Endothelial cell of umbilical vein (primary cell): Measurements from ENCODE around the gene TNFAIP6. TPM values are rescaled to one million over a fixed set of nuclear protein-coding genes. Genes with fewer than 3 reads are reported as not detected.

Source experiments
- BruUV-seq: library from RNA; stranded (reverse); fragments of 400-500 nt; replicated peaks from 2 replicates; lab custom pipeline; 2021; lab: Mats Ljungman, UMichigan
- CTCF ChIA-PET: fragments of 300-600, 350-600 bp; sonication (Branson Sonifier 250); formaldehyde crosslinking; loops from one replicate; lab custom pipeline; 2021; ENCODE audit warnings: antibody characterized with exemption, inconsistent platforms; lab: Charles Lee
- POLR2A ChIA-PET: fragments of 300-600, 350-600 bp; sonication (Branson Sonifier 250); formaldehyde crosslinking; loops from one replicate; lab custom pipeline; 2021; ENCODE audit warnings: antibody characterized with exemption, inconsistent platforms; lab: Charles Lee
- DNase-seq: peaks from one replicate; pipeline ENCODE4 v3.0.0-alpha.2; 2011; ENCODE audit warnings: low read depth, low spot score
- FAIRE-seq: peaks from 2 replicates; lab custom pipeline; 2011; peaks lifted over from hg19 to GRCh38; lab: Jason Lieb, UNC
- H2AFZ ChIP-seq: 2 replicates; pipeline ENCODE4 v1.6.0; 2012; ENCODE audit warnings: low read depth, low read length, control low read depth, inconsistent platforms
- H3K27ac ChIP-seq: 2 replicates; pipeline ENCODE4 v1.5.1; 2011; ENCODE audit warnings: low read depth, mild to moderate bottlenecking, control low read depth, low read length, moderate library complexity; ENCODE audit not compliant: insufficient read depth
- H3K27me3 ChIP-seq, 2 experiments: 2 replicates each; pipeline versions ENCODE4 v1.6.0 to v1.6.1; 2011; ENCODE audit warnings: low read length in 2 of 2, mixed read lengths in 1 of 2; ENCODE audit not compliant: control insufficient read depth in 2 of 2, insufficient read depth in 2 of 2
- H3K36me3 ChIP-seq, 2 experiments: 2 replicates in 1 of 2; 3 replicates in 1 of 2; pipeline ENCODE4 v1.5.1; 2011; ENCODE audit warnings: low read length in 2 of 2, mild to moderate bottlenecking in 1 of 2, moderate library complexity in 1 of 2; ENCODE audit not compliant: control insufficient read depth in 2 of 2, insufficient read depth in 2 of 2; ENCODE audit errors: extremely low read depth in 1 of 2
- H3K4me1 ChIP-seq: 3 replicates; pipeline ENCODE4 v1.5.1; 2011; ENCODE audit warnings: mild to moderate bottlenecking, low read length; ENCODE audit not compliant: control insufficient read depth, insufficient read depth; ENCODE audit errors: extremely low read depth
- H3K4me2 ChIP-seq: 2 replicates; pipeline ENCODE4 v1.6.1; 2011; ENCODE audit warnings: low read length, control low read depth, mixed read lengths; ENCODE audit not compliant: insufficient read depth
- H3K4me3 ChIP-seq, 3 experiments: fragments of 200-600 bp in 1 of 3; sonication (generic), shearing (Covaris generic) in 1 of 3; replicated peaks in 1 of 3; 2 replicates each; pipeline ENCODE4 v1.5.1; 2011 to 2016; ENCODE audit warnings: control low read depth in 3 of 3, low read length in 3 of 3, mild to moderate bottlenecking in 2 of 3, inconsistent platforms in 1 of 3, low read depth in 1 of 3, moderate library complexity in 1 of 3; ENCODE audit not compliant: insufficient read depth in 1 of 3
- H3K79me2 ChIP-seq: 2 replicates; pipeline ENCODE4 v1.6.0; 2012; ENCODE audit warnings: low read length, inconsistent platforms; ENCODE audit not compliant: control insufficient read depth, insufficient read depth
- H3K9ac ChIP-seq: replicated peaks from 2 replicates; pipeline ENCODE3; 2011; ENCODE audit warnings: low read length, control low read depth; ENCODE audit not compliant: insufficient read depth; ENCODE audit errors: extremely low read depth
- H3K9me1 ChIP-seq: replicated peaks from 3 replicates; pipeline ENCODE4 v1.6.0; 2011; ENCODE audit warnings: mild to moderate bottlenecking, low read length; ENCODE audit not compliant: control insufficient read depth, insufficient read depth; ENCODE audit errors: extremely low read depth
- H3K9me3 ChIP-seq: replicated peaks from 2 replicates; pipeline ENCODE4 v1.5.1; 2012; ENCODE audit warnings: low read length, inconsistent platforms; ENCODE audit not compliant: control insufficient read depth, insufficient read depth
- H4K20me1 ChIP-seq: replicated peaks from 2 replicates; pipeline ENCODE3; 2011; ENCODE audit warnings: mild to moderate bottlenecking, low read length; ENCODE audit not compliant: control insufficient read depth, insufficient read depth; ENCODE audit errors: extremely low read depth
- FOS ChIP-seq: IDR thresholded peaks from 2 replicates; pipeline ENCODE4 v1.6.1; 2011; ENCODE audit warnings: mild to moderate bottlenecking, low read length, moderate library complexity, borderline replicate concordance; ENCODE audit not compliant: insufficient read depth
- JUN ChIP-seq: IDR thresholded peaks from 2 replicates; pipeline ENCODE4 v1.6.1; 2011; ENCODE audit warnings: borderline replicate concordance, low read depth; ENCODE audit not compliant: insufficient read length, insufficient read depth
- MYC ChIP-seq: IDR thresholded peaks from one replicate; pipeline ENCODE4 v1.6.1; 2011; ENCODE audit warnings: mild to moderate bottlenecking, low read depth, low read length
- POLR2A ChIP-seq: IDR thresholded peaks from 2 replicates; pipeline ENCODE4 v1.6.1; 2012; ENCODE audit warnings: low read depth, mild to moderate bottlenecking, control low read depth, low read length
- dilution Hi-C: fragments of 300-500 bp; cut with MboI; formaldehyde crosslinking; loops from one replicate; pipeline ENCODE4 v1.15.0; 2019; ENCODE audit warnings: low sequenced_read_pairs; ENCODE audit not compliant: extremely low pct_ligation_motif_present
- intact Hi-C: fragments of 100-400 bp; cut with micrococcal nuclease; formaldehyde crosslinking; loops from one replicate; pipeline ENCODE4 v1.10.0; 2022
- microRNA-seq: library from miRNA; unstranded; fragments of <30 nt; microRNA quantifications from one replicate; pipeline ENCODE4 v1.2.0, GENCODE V29; 2021; ENCODE audit warnings: borderline number of aligned reads, borderline replicate concordance
- polyA plus RNA-seq, 4 experiments: library from polyadenylated mRNA; depleted of rRNA in 3 of 4; stranded (reverse) in 3 of 4; unstranded in 1 of 4; fragments of >200 nt; gene quantifications; 2 replicates each; pipeline versions ENCODE4 v1.2.1 to v1.2.3, GENCODE V29; 2011 to 2012; ENCODE audit warnings: missing spikeins in 1 of 4
- small RNA-seq: library from RNA; depleted of rRNA; stranded (forward); fragments of <200 nt; gene quantifications from one replicate; pipeline ENCODE3, GENCODE V24; 2012; ENCODE audit warnings: low replicate concordance, low read depth; ENCODE audit not compliant: insufficient read depth, insufficient read length
- total RNA-seq: library from RNA; stranded (reverse); gene quantifications from 2 replicates; pipeline ENCODE4 v1.2.3, GENCODE V29; 2021
- TF ChIP-seq, protein P1 (sequence below): IDR thresholded peaks from 2 replicates; pipeline ENCODE4 v1.6.1; 2011; ENCODE audit not compliant: insufficient read depth, insufficient read length

The TNFAIP6 gene
- total and polyA plus RNA-seq, 2 donors (not counting 3 experiments of a cell fraction or from before 2014, with no cell fraction given) = not detected

DNA sequence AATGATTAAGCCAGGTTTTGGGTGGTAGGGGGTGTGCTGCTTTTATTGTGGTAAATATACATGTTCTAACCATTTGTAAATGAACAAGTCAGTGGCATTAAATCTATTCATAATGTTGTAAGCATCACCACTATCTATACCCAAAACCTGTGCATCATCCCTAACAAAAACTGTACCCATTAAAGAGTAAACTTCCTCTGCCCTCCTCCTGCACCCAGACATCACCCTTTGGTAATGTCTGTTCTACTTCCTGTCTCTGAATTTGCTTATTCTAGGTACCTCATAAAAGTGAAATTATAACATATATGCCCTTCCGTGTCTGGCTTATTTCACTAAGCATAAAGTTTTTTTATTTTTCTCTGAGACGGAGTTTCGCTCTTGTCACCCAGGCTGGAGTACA is 66.4 kb downstream of the TNFAIP6 start:
- CTCF ChIA-PET = interaction anchor here (1.1 kb wide), 1 partner anchor 185 kb away, joined by 5 read pairs; no protein-coding TSS in a partner anchor
- Histone ChIP-seq H2AFZ (no peak overlapping the region), H3K27ac (no peak overlapping the region), H3K9ac (no peak overlapping the region), H3K4me2 (no peak overlapping the region), H3K36me3 (peaks cover 9 to 23% of the 10 kb centered on the region in 2 experiments), H4K20me1 (no peaks in the 10 kb centered on the region), H3K9me3 (no peaks in the 10 kb centered on the region), H3K4me3 (no peak overlapping the region), H3K4me1 (no peaks in the 10 kb centered on the region), H3K27me3 (no peaks in the 10 kb centered on the region), H3K9me1 (no peaks in the 10 kb centered on the region), H3K79me2 (peaks cover 36% of the 10 kb centered on the region)
- POLR2A ChIA-PET = no interaction called here
- FAIRE-seq = no peak
- dilution Hi-C loops = no loop called here
- BruUV-seq = no TSS peak
- TF ChIP-seq MYC = no peak
- no peak for TF ChIP-seq FOS
- TF ChIP-seq JUN = no peak
- TF ChIP-seq, protein P1, sequence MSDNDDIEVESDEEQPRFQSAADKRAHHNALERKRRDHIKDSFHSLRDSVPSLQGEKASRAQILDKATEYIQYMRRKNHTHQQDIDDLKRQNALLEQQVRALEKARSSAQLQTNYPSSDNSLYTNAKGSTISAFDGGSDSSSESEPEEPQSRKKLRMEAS = no peak
- TF ChIP-seq POLR2A = no peak
- intact Hi-C loops = no loop called here
- DNase-seq = no peak

Small RNAs within 50 kb of the gene (microRNA-seq; reads per million reads assigned to microRNA genes)
- not detected for gene MIR4773-1
- not detected for gene MIR4773-2

Small RNAs within 50 kb of the gene (small RNA-seq; reads per million reads assigned to genes)
- gene MIR4773-1 = not detected
- not detected for gene RN7SL124P

Other genes with a start within 250 kb of the TNFAIP6 start
- gene RBM43, start 95.7 kb upstream of the TNFAIP6 start, total RNA-seq = 6.4 and 6.5 TPM in 2 replicates
- 2.6 and 3.7 TPM in 2 replicates for gene RBM43, start 95.7 kb upstream of the TNFAIP6 start, polyA plus RNA-seq
- 17.1 and 24.9 TPM in 2 replicates for gene NMI, start 67.9 kb upstream of the TNFAIP6 start, total RNA-seq
- 3.5 and 6.0 TPM in 2 replicates for gene NMI, start 67.9 kb upstream of the TNFAIP6 start, polyA plus RNA-seq
- gene RIF1, start 52.3 kb downstream of the TNFAIP6 start, total RNA-seq = 43.7 and 55.3 TPM in 2 replicates
- gene RIF1, start 52.3 kb downstream of the TNFAIP6 start, polyA plus RNA-seq = 3.1 and 5.1 TPM in 2 replicates